H1 (cell line): ENCODE data around the gene DDX47. TPM values are rescaled to one million over a fixed set of nuclear protein-coding genes. Genes with fewer than 3 reads are reported as not detected.

ENCODE experiments used
- CTCF ChIA-PET: fragments of 300-600 bp; sonication (Branson Sonifier 250); formaldehyde crosslinking; loops from one replicate; lab custom pipeline; 2021; ENCODE audit not compliant: partially characterized antibody; lab: Charles Lee
- POLR2A ChIA-PET: fragments of 300-600 bp; sonication (Branson Sonifier 250); formaldehyde crosslinking; loops from one replicate; lab custom pipeline; 2021; ENCODE audit warnings: inconsistent platforms; ENCODE audit not compliant: partially characterized antibody; lab: Charles Lee
- DNase-seq, 2 experiments: peaks; one replicate each; pipeline versions ENCODE4 v3.0.0 to v3.0.0-alpha.2; 2010 to 2022; ENCODE audit warnings: low spot score in 2 of 2, low read depth in 1 of 2, mixed read lengths in 1 of 2
- FAIRE-seq: peaks from 2 replicates; lab custom pipeline; 2011; peaks lifted over from hg19 to GRCh38; lab: Jason Lieb, UNC
- H2AFZ ChIP-seq: 2 replicates; pipeline ENCODE4 v1.8.1; 2012; ENCODE audit warnings: low read length, inconsistent platforms
- H2AK5ac ChIP-seq: 2 replicates; pipeline ENCODE4 v1.6.1; 2013; ENCODE audit warnings: low read depth, low read length
- H2BK120ac ChIP-seq: replicated peaks from 2 replicates; pipeline ENCODE3; 2013; ENCODE audit warnings: low read depth, low read length, inconsistent platforms
- H2BK12ac ChIP-seq: 2 replicates; pipeline ENCODE4 v1.6.1; 2013; ENCODE audit warnings: low read depth, low read length
- H2BK15ac ChIP-seq: 2 replicates; pipeline ENCODE4 v1.6.1; 2013; ENCODE audit warnings: low read length
- H2BK20ac ChIP-seq: 2 replicates; pipeline ENCODE4 v1.6.1; 2013; ENCODE audit warnings: low read length
- H2BK5ac ChIP-seq: 2 replicates; pipeline ENCODE4 v1.6.1; 2013; ENCODE audit warnings: low read depth, low read length
- H3K14ac ChIP-seq: 2 replicates; pipeline ENCODE4 v1.6.1; 2013; ENCODE audit warnings: inconsistent platforms; ENCODE audit not compliant: insufficient read length
- H3K18ac ChIP-seq: 2 replicates; pipeline ENCODE4 v1.6.1; 2013; ENCODE audit warnings: low read length; ENCODE audit errors: extremely low read depth
- H3K23ac ChIP-seq: 2 replicates; pipeline ENCODE4 v1.6.1; 2013; ENCODE audit warnings: inconsistent platforms; ENCODE audit not compliant: insufficient read length
- H3K23me2 ChIP-seq: 2 replicates; pipeline ENCODE4 v1.6.1; 2013; ENCODE audit warnings: low read depth, low read length
- H3K27ac ChIP-seq: 2 replicates; pipeline ENCODE4 v1.6.1; 2011; ENCODE audit warnings: low read depth, low read length, inconsistent platforms
- H3K27me3 ChIP-seq, 4 experiments: replicated peaks in 1 of 4; 1 replicate in 1 of 4; 2 replicates in 3 of 4; pipeline versions ENCODE4 v1.6.1 to v1.8.1; 2011 to 2013; ENCODE audit warnings: low read length in 3 of 4, mild to moderate bottlenecking in 3 of 4, inconsistent platforms in 2 of 4, mixed read lengths in 2 of 4, moderate library complexity in 1 of 4; ENCODE audit not compliant: control insufficient read depth in 3 of 4, insufficient read depth in 3 of 4; ENCODE audit errors: extremely low read depth in 1 of 4
- H3K36me3 ChIP-seq, 4 experiments: 2 replicates each; pipeline versions ENCODE4 v1.6.1 to v1.8.1; 2011 to 2013; ENCODE audit warnings: mild to moderate bottlenecking in 4 of 4, low read length in 3 of 4, moderate library complexity in 2 of 4, control low read depth in 1 of 4, inconsistent platforms in 1 of 4; ENCODE audit not compliant: insufficient read depth in 4 of 4, control insufficient read depth in 2 of 4
- H3K4ac ChIP-seq: replicated peaks from 2 replicates; pipeline ENCODE3; 2013; ENCODE audit warnings: low read length, low read depth, mixed read lengths, inconsistent platforms; ENCODE audit not compliant: insufficient read length
- H3K4me1 ChIP-seq, 4 experiments: replicated peaks in 1 of 4; 1 replicate in 1 of 4; 2 replicates in 3 of 4; pipeline versions ENCODE4 v1.6.1 to v1.8.1; 2011 to 2013; ENCODE audit warnings: low read length in 3 of 4, inconsistent platforms in 2 of 4, mixed read lengths in 1 of 4; ENCODE audit not compliant: insufficient read depth in 4 of 4, control insufficient read depth in 3 of 4
- H3K4me2 ChIP-seq, 2 experiments: 2 replicates each; pipeline versions ENCODE4 v1.6.1 to v1.8.1; 2011 to 2013; ENCODE audit warnings: low read depth in 2 of 2, low read length in 2 of 2, control low read depth in 1 of 2, inconsistent platforms in 1 of 2, mild to moderate bottlenecking in 1 of 2; ENCODE audit not compliant: insufficient read depth in 1 of 2
- H3K4me3 ChIP-seq, 4 experiments: fragments of 200-600, 300-600 bp in 1 of 4; sonication (generic), shearing (Covaris generic), sonication (Bioruptor Twin) in 1 of 4; 2 replicates each; pipeline versions ENCODE4 v1.5.1 to v1.8.1; 2011 to 2016; ENCODE audit warnings: low read length in 4 of 4, low read depth in 3 of 4, control low read depth in 2 of 4, inconsistent platforms in 2 of 4, mild to moderate bottlenecking in 2 of 4, mixed read lengths in 1 of 4, moderate library complexity in 1 of 4; ENCODE audit not compliant: insufficient read depth in 2 of 4; ENCODE audit errors: extremely low read depth in 1 of 4
- H3K56ac ChIP-seq: replicated peaks from 2 replicates; pipeline ENCODE3; 2013; ENCODE audit warnings: low read depth, mild to moderate bottlenecking, mixed read lengths, low read length, inconsistent platforms; ENCODE audit not compliant: insufficient read length
- H3K79me1 ChIP-seq: 2 replicates; pipeline ENCODE4 v1.6.1; 2013; ENCODE audit warnings: low read depth, low read length, control low read depth
- H3K79me2 ChIP-seq, 2 experiments: 2 replicates each; pipeline versions ENCODE4 v1.6.1 to v1.8.1; 2012 to 2013; ENCODE audit warnings: low read length in 2 of 2, mild to moderate bottlenecking in 2 of 2, inconsistent platforms in 1 of 2; ENCODE audit not compliant: insufficient read depth in 2 of 2, control insufficient read depth in 1 of 2
- H3K9ac ChIP-seq, 4 experiments: replicated peaks in 1 of 4; 1 replicate in 1 of 4; 2 replicates in 3 of 4; pipeline versions ENCODE4 v1.6.1 to v1.8.1; 2011 to 2013; ENCODE audit warnings: low read depth in 3 of 4, low read length in 3 of 4, control low read depth in 2 of 4, mild to moderate bottlenecking in 2 of 4, moderate library complexity in 2 of 4, inconsistent platforms in 1 of 4; ENCODE audit errors: extremely low read depth in 1 of 4
- H3K9me3 ChIP-seq, 2 experiments: 2 replicates each; pipeline versions ENCODE4 v1.6.1 to v1.8.1; 2012 to 2013; ENCODE audit warnings: mild to moderate bottlenecking in 2 of 2, moderate library complexity in 2 of 2, control low read depth in 1 of 2, inconsistent platforms in 1 of 2, low read depth in 1 of 2, low read length in 1 of 2, mixed read lengths in 1 of 2; ENCODE audit not compliant: insufficient read depth in 2 of 2
- H4K20me1 ChIP-seq, 2 experiments: replicated peaks in 1 of 2; 2 replicates each; pipeline versions ENCODE3 to v1.8.1; 2011 to 2013; ENCODE audit warnings: inconsistent platforms in 2 of 2, low read length in 2 of 2, mild to moderate bottlenecking in 1 of 2; ENCODE audit not compliant: insufficient read depth in 2 of 2, control insufficient read depth in 1 of 2
- H4K5ac ChIP-seq: 2 replicates; pipeline ENCODE4 v1.6.1; 2013; ENCODE audit warnings: low read length, low read depth, mixed read lengths, inconsistent platforms; ENCODE audit not compliant: insufficient read length
- H4K8ac ChIP-seq: 2 replicates; pipeline ENCODE4 v1.8.0; 2013; ENCODE audit warnings: mild to moderate bottlenecking, moderate library complexity, low read length, inconsistent platforms; ENCODE audit not compliant: insufficient read depth; ENCODE audit errors: extremely low read depth
- H4K91ac ChIP-seq: replicated peaks from 2 replicates; pipeline ENCODE3; 2013; ENCODE audit warnings: low read length, mixed read lengths, inconsistent platforms; ENCODE audit not compliant: insufficient read length
- KDM1A ChIP-seq: fragments of 200-600, 300-600 bp; sonication (generic); IDR thresholded peaks from 2 replicates; pipeline ENCODE4 v1.7.1; 2016; ENCODE audit warnings: mild to moderate bottlenecking, low read length, borderline replicate concordance
- SRF ChIP-seq: IDR thresholded peaks from 2 replicates; pipeline ENCODE4 v1.6.1; 2011; ENCODE audit warnings: mild to moderate bottlenecking, low read depth, low read length, moderate library complexity
- WGBS, 2 experiments: shearing (Covaris generic) in 1 of 2; methylation state at CpG; one replicate each; pipeline versions ENCODE4 v1.1.6 to v1.1.7; 2013 to 2015; ENCODE audit warnings: low lambda C conversion rate in 2 of 2, mixed read lengths in 2 of 2, inconsistent platforms in 1 of 2, low coverage in 1 of 2, missing lambda C conversion rate in 1 of 2; ENCODE audit not compliant: insufficient replicate concordance in 2 of 2, insufficient coverage in 1 of 2, insufficient read length in 1 of 2; ENCODE audit errors: extremely low coverage in 1 of 2, missing lambda C conversion rate in 1 of 2; 5-methylcytosine and 5-hydroxymethylcytosine counted together
- polyA plus RNA-seq, 7 experiments: library from polyadenylated mRNA; depleted of rRNA in 3 of 7; stranded (reverse) in 5 of 7; unstranded in 2 of 7; fragments of >200 nt in 5 of 7; fragments of 200-250 nt in 2 of 7; gene quantifications; 1 replicate in 5 of 7; 2 replicates in 1 of 7; 4 replicates in 1 of 7; pipeline versions ENCODE4 v1.2.1 to v1.2.3, GENCODE V29; 2011 to 2013; ENCODE audit warnings: missing spikeins in 2 of 7, mixed read lengths in 2 of 7
- total RNA-seq: library from RNA; stranded (reverse); fragmentation: NEBNext Ultra II Directional; extraction: Animal tissue kit (Norgen Biotek cat#: 25700); gene quantifications from 2 replicates; pipeline ENCODE4 v1.2.1, GENCODE V29; 2021

The DDX47 gene
- total and polyA plus RNA-seq, 2 of the 8 experiments (the other 6 are each of a cell fraction or from before 2014, with no cell fraction given) = 54.4 to 74.2 TPM

DNA sequence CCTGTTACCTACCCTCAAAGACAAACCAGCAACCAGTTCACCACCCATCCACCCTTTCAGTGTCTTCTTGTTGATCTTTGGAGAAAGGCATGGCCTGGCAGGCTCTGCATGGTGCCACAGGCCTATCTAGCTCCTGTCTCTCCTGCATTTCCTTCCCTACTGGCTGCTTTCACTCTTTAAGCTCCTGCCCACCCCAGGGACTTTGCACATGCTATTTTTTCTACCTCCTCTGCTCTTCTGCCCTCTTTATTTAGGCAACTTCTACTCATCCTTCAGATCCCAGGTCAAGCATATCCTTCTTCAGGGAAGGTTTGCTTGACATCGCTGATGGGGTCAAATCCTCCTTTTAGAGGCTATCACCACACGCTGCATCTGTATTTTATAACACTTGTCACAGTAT lies 51.1 kb downstream of the DDX47 start:
- DNase-seq (no peak), FAIRE-seq (no peak)
- peaks cover 0 to 5% (median 1%) of the 10 kb centered on the region in 4 experiments; a peak in 2 of 7 replicates for H3K4me1 ChIP-seq
- no peak overlapping the region for H2BK5ac ChIP-seq
- H2BK12ac ChIP-seq = no peak overlapping the region
- no peak overlapping the region for H3K27ac ChIP-seq
- no peaks in the 10 kb centered on the region for H3K23me2 ChIP-seq
- H3K36me3 ChIP-seq = no peaks in the 10 kb centered on the region
- H3K18ac ChIP-seq = no peak overlapping the region
- H2BK120ac ChIP-seq = no peak overlapping the region
- H3K79me1 ChIP-seq = no peaks in the 10 kb centered on the region
- H3K9me3 ChIP-seq = no peaks in the 10 kb centered on the region
- H4K20me1 ChIP-seq = peaks cover 0 to 2% of the 10 kb centered on the region in 2 experiments
- H2AFZ ChIP-seq = no peak overlapping the region
- WGBS, 2 experiments = 94% methylated on average over 2 of the region's 2 CpGs; no CpG with 5 or more reads in 1 of the 2 experiments
- ChIA-PET POLR2A (no interaction called here), CTCF (interaction anchor here (0.9 to 2.6 kb wide), 3 partner anchors 15 to 52 kb away, joined by 3 to 7 read pairs (median 4); no protein-coding TSS in a partner anchor)
- no peak overlapping the region for H3K23ac ChIP-seq
- no peak overlapping the region for H2AK5ac ChIP-seq
- no peak overlapping the region for H3K4ac ChIP-seq
- H3K56ac ChIP-seq = no peak overlapping the region
- H3K14ac ChIP-seq = no peak overlapping the region
- no peaks in the 10 kb centered on the region for H3K79me2 ChIP-seq
- H3K4me2 ChIP-seq = no peak overlapping the region
- no peak overlapping the region for H4K8ac ChIP-seq
- no peaks in the 10 kb centered on the region for H3K27me3 ChIP-seq
- no peak overlapping the region for H4K91ac ChIP-seq
- no peak overlapping the region for H2BK15ac ChIP-seq
- TF ChIP-seq SRF = no peak
- TF ChIP-seq KDM1A = 0 out of 2 replicates have a peak, but pooled peaks have one; percentile 39
- no peak overlapping the region for H3K9ac ChIP-seq
- H4K5ac ChIP-seq = no peak overlapping the region
- no peak overlapping the region for H3K4me3 ChIP-seq
- no peak overlapping the region for H2BK20ac ChIP-seq
